NOMO-1 (cell line): ENCODE measurements around the gene CCDC61.

Experiments used
- DNase-seq, 2 experiments: peaks; one replicate each; lab custom pipeline; 2025; ENCODE audit not compliant: unreplicated experiment in 2 of 2; lab: John Stamatoyannopoulos, UW

Gene CCDC61

GRCh38 chr19:45973553-45974338 lies 21.5 kb upstream of the CCDC61 start, which contains the start of gene NOVA2:
NOVA2 (minus strand) TSS chr19:45973865; CDS start chr19:45973351, 514 bp downstream.
- no peak for DNase-seq

DNA sequence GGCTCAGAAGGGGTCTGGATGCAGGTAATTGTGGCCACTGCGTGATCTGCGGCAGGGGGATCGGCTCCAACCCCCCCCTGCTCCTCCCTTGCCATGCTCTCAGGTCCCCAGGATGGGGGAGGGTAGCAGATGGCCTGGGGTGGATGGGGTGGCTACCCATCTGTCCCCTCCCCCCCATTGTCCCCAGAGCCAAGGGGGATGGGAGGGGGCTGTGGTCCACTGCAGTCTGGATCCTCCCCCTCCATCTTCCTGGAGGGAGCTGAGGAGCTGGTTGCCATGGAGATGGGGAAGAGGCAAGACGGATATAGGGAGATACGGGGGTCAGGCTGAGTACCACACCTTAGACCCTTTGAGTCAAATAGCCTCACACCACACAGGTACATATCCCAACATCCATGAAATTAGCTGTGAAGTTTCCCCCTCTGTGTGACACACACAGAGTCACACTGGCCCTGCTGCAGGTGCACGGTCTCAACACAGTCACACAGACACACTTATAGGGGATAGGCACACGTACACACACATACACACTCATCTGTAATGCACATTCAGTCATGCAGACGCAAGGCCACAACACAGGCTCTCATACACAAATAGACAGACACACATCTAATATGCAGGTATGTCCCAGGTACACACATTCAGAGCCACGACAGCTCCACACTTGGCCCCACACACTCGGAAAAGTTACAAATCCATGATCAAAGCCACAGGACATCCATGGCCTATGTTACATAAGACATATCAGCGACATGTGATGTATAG lies 19.8 kb upstream of the CCDC61 start:
- no peak for DNase-seq

DNA sequence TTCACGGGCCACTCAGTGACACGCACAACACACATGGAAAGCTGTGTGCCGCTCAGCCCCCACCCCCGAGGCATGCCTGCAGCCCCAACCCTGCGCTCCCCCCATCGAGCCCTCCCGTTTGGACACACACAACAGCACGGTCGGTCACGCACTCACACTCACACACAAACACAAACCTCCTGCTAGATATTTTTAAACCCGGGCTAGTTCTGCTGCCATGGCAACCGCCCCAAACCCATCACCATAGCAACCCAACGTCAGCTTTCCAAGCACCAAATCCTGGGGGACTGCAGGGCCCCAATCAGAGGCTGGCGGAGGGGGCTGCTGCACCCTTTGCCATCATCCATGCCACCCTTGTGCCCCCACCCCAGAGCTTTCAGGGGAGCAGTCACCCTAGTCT lies 19.1 kb upstream of the CCDC61 start:
- DNase-seq: no peak

DNA sequence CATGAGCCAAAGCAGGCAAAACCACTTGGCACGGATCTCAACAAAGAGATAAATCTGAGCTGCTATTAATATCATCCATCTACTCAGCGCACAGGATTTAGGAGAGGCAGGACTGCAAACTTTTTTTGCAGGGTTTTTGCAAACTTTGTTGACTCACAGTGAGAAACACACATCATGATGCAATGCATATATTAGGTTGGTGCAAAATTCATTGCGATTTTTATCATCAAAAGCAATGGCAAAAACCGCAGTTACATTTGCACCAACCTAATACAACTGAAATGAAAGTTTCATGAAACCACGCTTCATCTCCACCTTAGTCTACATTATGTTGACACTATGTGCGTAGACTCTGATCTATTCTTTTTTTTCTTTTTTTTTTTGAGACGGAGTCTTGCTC lies 17.1 kb upstream of the CCDC61 start:
- DNase-seq: no peak

DNA sequence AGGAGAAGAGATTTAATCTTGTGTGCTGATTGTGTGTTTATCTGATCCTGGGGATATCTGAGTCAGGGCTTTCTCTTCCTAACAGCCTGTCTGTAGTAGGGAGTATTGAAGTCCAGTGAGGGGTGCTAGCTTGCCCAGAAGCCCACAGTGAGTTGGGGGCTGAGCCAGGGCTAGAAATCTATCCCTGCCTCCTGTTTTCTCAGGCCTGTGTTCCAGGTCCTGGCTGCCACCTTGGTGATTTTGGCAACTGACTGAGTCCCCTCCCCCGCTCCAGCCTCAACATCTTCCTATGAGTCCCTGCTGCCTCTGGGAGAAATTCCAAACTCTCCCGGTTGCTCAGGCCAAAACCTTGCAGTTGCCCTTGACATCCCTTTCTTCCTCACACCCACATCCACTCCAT lies 13.9 kb upstream of the CCDC61 start:
- DNase-seq: no peak

DNA sequence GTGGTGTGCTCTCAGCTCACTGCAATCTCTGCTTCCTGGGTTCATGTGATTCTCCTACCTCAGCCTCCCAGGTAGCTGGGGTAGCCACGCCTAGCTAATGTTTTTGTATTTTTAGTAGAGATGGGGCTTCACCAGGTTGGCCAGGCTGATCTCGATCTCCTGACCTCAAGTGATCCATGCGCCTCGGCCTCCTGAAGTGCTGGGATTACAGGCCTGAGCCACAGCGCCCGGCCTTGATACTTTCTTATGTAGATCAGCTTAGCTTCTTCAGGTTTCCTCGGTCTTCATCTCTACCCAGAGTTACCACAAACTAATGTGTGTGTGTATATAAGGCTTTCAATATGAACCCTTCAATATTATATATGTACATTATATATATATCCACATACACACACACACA lies 9.9 kb upstream of the CCDC61 start:
- no peak for DNase-seq

- no peak for DNase-seq
These were observed 5.0 kb upstream of the CCDC61 start for GRCh38 chr19:45990113-45990728.

DNA sequence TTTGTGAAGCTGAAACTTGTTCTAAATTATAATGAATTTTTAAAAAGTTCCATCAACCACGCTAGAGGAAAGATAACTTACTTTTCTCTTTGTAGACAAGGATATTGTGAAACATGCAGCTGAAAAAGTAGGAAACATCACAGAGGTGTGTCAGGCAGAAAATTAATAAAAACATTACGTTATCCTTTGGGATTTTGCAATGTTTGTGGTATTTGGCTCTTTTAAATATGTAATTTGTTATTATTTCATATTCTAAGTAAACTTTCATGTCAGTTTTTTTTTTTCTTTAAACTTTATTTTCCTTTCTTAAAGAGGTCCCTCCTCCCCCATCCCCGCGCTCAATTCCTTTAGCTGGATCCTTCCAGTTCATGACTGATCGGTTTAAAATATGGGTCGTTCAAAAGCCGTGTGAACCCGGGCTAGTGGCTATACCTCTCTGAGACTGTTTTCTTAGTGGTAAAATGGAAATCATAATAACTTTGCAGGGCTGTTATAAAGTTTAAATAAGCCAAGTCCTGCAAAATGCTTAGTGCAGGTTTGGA lies 740 bp upstream of the CCDC61 start:
- peak in 1 of 2 experiments; percentile 35 for DNase-seq

DNA sequence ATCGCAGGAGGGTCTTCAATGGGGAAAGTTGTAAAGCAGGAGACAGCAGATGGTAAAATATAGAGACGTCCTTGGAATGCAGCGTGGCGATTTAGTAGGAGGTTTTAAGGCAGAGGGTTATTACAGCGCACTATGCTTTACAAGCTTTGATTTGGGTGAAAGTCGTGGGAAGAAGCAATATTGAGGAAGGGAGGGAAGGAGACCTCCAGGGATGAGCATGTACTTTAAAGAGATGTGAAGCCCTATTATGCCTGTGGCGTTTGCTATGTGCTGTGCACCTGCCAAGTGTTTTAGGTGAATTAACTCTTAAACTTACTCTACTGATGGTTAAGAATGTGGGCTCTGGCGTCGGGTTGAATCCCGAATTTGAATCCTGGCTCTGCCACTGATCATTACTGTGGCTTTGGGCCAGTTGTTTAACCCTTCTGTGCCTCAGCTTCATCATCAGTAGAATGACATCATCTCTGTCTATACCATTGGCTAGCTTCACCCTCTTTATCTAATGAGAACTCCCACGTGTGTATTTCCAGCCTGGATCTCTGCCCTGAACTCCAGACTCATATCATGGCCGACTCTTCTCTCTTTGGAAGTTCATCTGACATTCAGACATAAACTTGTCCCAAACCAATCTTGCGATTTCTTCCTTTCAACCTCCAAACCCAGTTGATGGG lies 583 bp downstream of the CCDC61 start:
- DNase-seq: peak in 1 of 2 experiments; percentile 15

- no peak for DNase-seq
These were observed 1.7 kb downstream of the CCDC61 start for GRCh38 chr19:45996933-45997332.

GRCh38 chr19:45998834-45999233 lies 3.6 kb downstream of the CCDC61 start:
- no peak for DNase-seq

GRCh38 chr19:45999653-46000121 lies 4.4 kb downstream of the CCDC61 start:
- no peak for DNase-seq

DNA sequence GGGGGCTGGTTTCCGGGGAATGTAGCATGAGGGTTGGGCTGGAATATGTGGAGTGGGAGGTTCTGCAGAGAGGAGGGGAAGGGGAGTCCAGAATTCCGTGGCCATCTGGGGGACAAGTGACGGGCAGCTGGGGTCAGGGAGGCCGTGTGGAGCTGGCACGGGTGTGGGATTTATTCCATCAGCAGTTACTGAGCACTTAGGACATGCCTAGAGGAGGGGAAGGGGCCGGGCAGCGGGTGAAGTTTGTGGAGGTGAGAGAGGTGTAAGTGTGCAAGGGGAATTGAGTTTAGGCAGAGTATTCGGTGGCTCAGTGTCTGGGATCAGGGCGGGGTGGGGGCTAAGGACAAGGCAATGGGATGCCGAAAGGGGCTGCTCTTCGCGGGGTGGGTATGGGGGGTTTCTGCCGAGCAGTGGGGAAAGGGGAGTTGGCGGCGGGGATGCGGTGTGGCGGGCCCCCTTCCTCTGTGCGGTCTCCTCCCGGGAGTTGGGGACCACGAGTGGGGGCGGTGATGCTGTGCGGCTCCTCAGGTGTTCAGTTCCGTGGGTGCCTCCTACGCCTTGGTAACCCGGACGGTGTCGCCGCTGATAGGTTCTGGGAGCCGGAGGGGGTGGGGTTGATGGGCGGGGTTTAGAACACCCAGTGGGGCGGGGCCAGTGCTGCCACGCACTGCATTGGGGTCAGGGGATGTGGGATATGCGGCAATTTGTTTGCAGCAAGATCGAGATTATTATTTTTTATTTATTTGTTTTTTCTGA lies 5.4 kb downstream of the CCDC61 start:
- DNase-seq: no peak

DNA sequence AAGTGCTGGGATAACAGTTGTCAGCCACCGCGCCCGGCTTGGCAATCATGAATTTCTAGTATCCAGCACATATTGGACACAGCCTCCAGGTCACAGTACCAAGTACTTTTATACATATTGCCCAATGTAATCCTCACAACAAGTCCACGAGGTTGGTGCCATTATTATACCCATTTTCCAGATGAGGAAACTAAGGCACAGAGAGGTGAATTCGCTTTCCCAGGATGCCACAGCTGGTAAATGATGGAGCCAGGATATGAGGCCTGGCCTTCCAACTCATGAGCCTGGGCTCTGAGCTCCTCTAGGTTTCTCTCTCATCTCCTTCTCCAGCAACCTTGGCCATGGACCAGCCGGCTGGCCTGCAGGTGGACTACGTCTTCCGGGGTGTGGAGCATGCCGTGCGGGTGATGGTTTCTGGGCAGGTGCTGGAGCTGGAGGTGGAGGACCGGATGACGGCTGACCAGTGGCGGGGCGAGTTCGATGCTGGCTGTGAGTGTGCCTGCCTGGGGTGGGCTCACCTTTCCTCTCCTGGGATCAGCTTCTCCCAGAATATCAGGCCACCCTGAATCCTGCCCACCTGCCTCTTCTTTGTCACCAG lies 7.5 kb downstream of the CCDC61 start:
- DNase-seq: no peak

DNA sequence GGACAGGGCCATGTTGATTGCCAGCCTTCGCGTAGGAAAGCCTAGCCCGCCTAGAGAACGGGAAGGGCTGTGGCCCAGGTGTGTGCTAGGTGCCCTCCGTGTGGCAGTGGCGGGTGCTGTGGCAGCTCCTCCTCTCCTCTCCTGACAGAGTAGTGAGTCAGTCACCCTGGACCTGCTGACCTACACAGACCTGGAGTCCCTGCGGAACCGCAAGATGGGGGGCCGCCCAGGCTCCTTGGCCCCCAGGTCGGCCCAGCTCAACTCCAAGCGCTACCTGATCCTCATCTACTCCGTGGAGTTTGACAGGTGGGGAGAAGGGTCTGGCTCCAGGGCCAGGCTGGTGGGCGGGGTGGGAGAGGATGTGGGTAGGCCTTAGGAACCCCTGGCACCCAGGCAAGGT lies 11.1 kb downstream of the CCDC61 start:
- no peak for DNase-seq

- no peak for DNase-seq
These were observed 14.6 kb downstream of the CCDC61 start for GRCh38 chr19:46009530-46010510.

- DNase-seq: no peak
These were observed 19.3 kb downstream of the CCDC61 start for GRCh38 chr19:46014534-46014933.

- DNase-seq: no peak
These were observed 19.8 kb downstream of the CCDC61 start for GRCh38 chr19:46014941-46015686.
